AG04450 (cell line): ENCODE results near the gene PAX2. TPM values are rescaled to one million over a fixed set of nuclear protein-coding genes. Genes with fewer than 3 reads are reported as not detected.

Source experiments
- CTCF ChIA-PET: fragments of 300-600, 350-600 bp; formaldehyde crosslinking; extraction: SDS; loops from one replicate; lab custom pipeline; 2022; ENCODE audit warnings: antibody characterized with exemption, inconsistent platforms; lab: Charles Lee
- POLR2A ChIA-PET: fragments of 350-600 bp; formaldehyde crosslinking; extraction: SDS; loops from one replicate; lab custom pipeline; 2021; ENCODE audit warnings: antibody characterized with exemption, inconsistent platforms; lab: Yijun Ruan, JAX
- DNase-seq: peaks from one replicate; pipeline ENCODE4 v3.0.0-alpha.2; 2011; ENCODE audit warnings: low read depth, low spot score
- H3K27ac ChIP-seq: one replicate; pipeline ENCODE4 v1.5.1; 2012; ENCODE audit warnings: low read depth, low read length, control low read depth
- H3K27me3 ChIP-seq: one replicate; pipeline ENCODE4 v1.6.0; 2012; ENCODE audit warnings: low read length; ENCODE audit not compliant: control insufficient read depth, insufficient read depth
- H3K4me3 ChIP-seq: 2 replicates; pipeline ENCODE4 v1.5.1; 2011; ENCODE audit warnings: mild to moderate bottlenecking, low read depth, low read length, control low read depth
- H3K9me3 ChIP-seq: 2 replicates; pipeline ENCODE4 v1.5.1; 2012; ENCODE audit warnings: low read length; ENCODE audit not compliant: control insufficient read depth, insufficient read depth
- CTCF ChIP-seq: IDR thresholded peaks from 2 replicates; pipeline ENCODE4 v1.5.1; 2011; ENCODE audit warnings: low read depth, low read length, control low read depth, inconsistent platforms
- polyA plus RNA-seq: library from polyadenylated mRNA; depleted of rRNA; stranded (reverse); fragments of >200 nt; gene quantifications from 2 replicates; pipeline ENCODE4 v1.2.3, GENCODE V29; 2011

PAX2 gene
- polyA plus RNA-seq, 1 experiment, result not detected

GRCh38 chr10:100827819-100828737, 82.7 kb downstream of the PAX2 start:
- no peak for TF ChIP-seq CTCF
- POLR2A ChIA-PET, result no interaction called here
- CTCF ChIA-PET, result interaction anchor here (0.6 kb wide), 1 partner anchor 24 kb away, joined by 9 read pairs; no protein-coding TSS in a partner anchor
- H3K4me3 ChIP-seq, result no peak overlapping the region
- no peak overlapping the region for H3K27ac ChIP-seq
- no peaks in the 10 kb centered on the region; the same call in 1 of the 2 replicates for H3K9me3 ChIP-seq
- peaks cover 89% of the 10 kb centered on the region for H3K27me3 ChIP-seq
- no peak for DNase-seq

- Histone ChIP-seq H3K27me3 (peaks cover 86% of the 10 kb centered on the region), H3K9me3 (no peaks in the 10 kb centered on the region; the same call in 1 of the 2 replicates), H3K4me3 (no peak overlapping the region), H3K27ac (no peak overlapping the region)
- DNase-seq, result no peak
- no peak for TF ChIP-seq CTCF
- POLR2A ChIA-PET, result no interaction called here
- CTCF ChIA-PET, result no interaction called here
Observed at GRCh38 chr10:100828738-100829096, 83.3 kb downstream of the PAX2 start.

- Histone ChIP-seq H3K9me3 (no peaks in the 10 kb centered on the region; the same call in 1 of the 2 replicates), H3K27me3 (peaks cover 82% of the 10 kb centered on the region), H3K27ac (no peak overlapping the region), H3K4me3 (0 out of 2 replicates have a peak overlapping the region, but pooled peaks have one; percentile 13)
- ChIA-PET POLR2A (no interaction called here), CTCF (no interaction called here)
- no peak for DNase-seq
- TF ChIP-seq CTCF, result no peak
Observed at GRCh38 chr10:100829097-100829870, 83.9 kb downstream of the PAX2 start.

- no peak overlapping the region for H3K27ac ChIP-seq
- no peak overlapping the region for H3K4me3 ChIP-seq
- peaks cover 73% of the 10 kb centered on the region for H3K27me3 ChIP-seq
- TF ChIP-seq CTCF, result no peak
- ChIA-PET POLR2A (no interaction called here), CTCF (interaction anchor here (0.6 kb wide), 1 partner anchor 238 kb away, joined by 3 read pairs; no protein-coding TSS in a partner anchor)
- no peaks in the 10 kb centered on the region; the same call in 1 of the 2 replicates for H3K9me3 ChIP-seq
- DNase-seq, result no peak
Observed at GRCh38 chr10:100829933-100830727, 84.7 kb downstream of the PAX2 start.
